PFSK-1 (cell line): ENCODE measurements around the gene DLGAP1.

ENCODE experiments used
- FOXP2 ChIP-seq: optimal IDR thresholded peaks from 2 replicates; pipeline ENCODE3; 2011; ENCODE audit warnings: borderline replicate concordance, control low read depth, inconsistent platforms; ENCODE audit not compliant: insufficient read depth; ENCODE audit errors: extremely low read length, extremely low read depth
- POLR2AphosphoS5 ChIP-seq: IDR thresholded peaks from 2 replicates; pipeline ENCODE4 v1.6.1; 2012; ENCODE audit warnings: low read depth, mild to moderate bottlenecking, control low read depth, low read length, moderate library complexity
- REST ChIP-seq, 2 experiments: IDR thresholded peaks; 2 replicates each; pipeline versions ENCODE4 v1.6.1 to v1.8.0; 2011 to 2012; ENCODE audit warnings: low read depth in 2 of 2, low read length in 2 of 2, control low read depth in 1 of 2, inconsistent platforms in 1 of 2, mild to moderate bottlenecking in 1 of 2, moderate library complexity in 1 of 2; ENCODE audit not compliant: insufficient read depth in 1 of 2
- SIN3A ChIP-seq: IDR thresholded peaks from 2 replicates; pipeline ENCODE4 v1.6.1; 2012; ENCODE audit warnings: mild to moderate bottlenecking, low read length, moderate library complexity, borderline replicate concordance; ENCODE audit not compliant: insufficient read depth
- TAF1 ChIP-seq: IDR thresholded peaks from 2 replicates; pipeline ENCODE4 v1.6.1; 2012; ENCODE audit warnings: low read length, control low read depth, borderline replicate concordance; ENCODE audit not compliant: insufficient read depth

DLGAP1 gene

GRCh38 chr18:3595369-3596273 is 859.5 kb downstream of the DLGAP1 start:
- 0 out of 2 replicates have a peak, but pooled peaks have one; percentile 25 for TF ChIP-seq TAF1
- no peak; the same call in 1 of the 2 replicates for TF ChIP-seq POLR2AphosphoS5

GRCh38 chr18:3594760-3595368 is 860.2 kb downstream of the DLGAP1 start:
- TF ChIP-seq TAF1 (0 out of 2 replicates have a peak, but pooled peaks have one; percentile 6), SIN3A (no peak)

GRCh38 chr18:3593904-3594759 is 861.0 kb downstream of the DLGAP1 start:
- TF ChIP-seq SIN3A (peak; percentile 74; the same call in 1 of the 2 replicates), TAF1 (peak; percentile 73; the same call in 1 of the 2 replicates), FOXP2 (peak; percentile 66), POLR2AphosphoS5 (peak; percentile 56), REST (IDR thresholded peaks at IDR 0.05; ENCODE audit: insufficient read depth in 1 of 2, low read depth in 2 of 2, low read length in 2 of 2) (no peak)

GRCh38 chr18:3593381-3593903 is 861.7 kb downstream of the DLGAP1 start:
- TF ChIP-seq TAF1 (no peak), FOXP2 (no peak), POLR2AphosphoS5 (peak; percentile 64), SIN3A (peak; percentile 45; the same call in 1 of the 2 replicates), REST (IDR thresholded peaks at IDR 0.05; ENCODE audit: insufficient read depth in 1 of 2, low read depth in 2 of 2, low read length in 2 of 2) (peak in 1 of 2 experiments; percentile 48; a peak in 1 of 4 replicates)

GRCh38 chr18:3592864-3593263 is 862.2 kb downstream of the DLGAP1 start:
- TF ChIP-seq SIN3A: no peak
- TF ChIP-seq REST (IDR thresholded peaks at IDR 0.05; ENCODE audit: insufficient read depth in 1 of 2, low read depth in 2 of 2, low read length in 2 of 2): no peak
- peak; percentile 86 for TF ChIP-seq FOXP2
- no peak for TF ChIP-seq TAF1
